Activated B cell treated with CpG ODN at 0.5 μM for 24 hours (primary cell): Measurements from ENCODE around the gene MRPL4. TPM values are rescaled to one million over a fixed set of nuclear protein-coding genes. Genes with fewer than 3 reads are reported as not detected.

Source experiments
- ATAC-seq: fragments of 200-7000 bp; cut with Tn5 transposase; one replicate; pipeline ENCODE4 v1.10.0; 2021; ENCODE audit warnings: low read depth, mild to moderate bottlenecking, moderate library complexity
- CTCF ChIA-PET: fragments of 350-600 bp; sonication (Branson Sonifier 250); formaldehyde crosslinking; loops from one replicate; lab custom pipeline; 2021; ENCODE audit warnings: antibody characterized with exemption; lab: Charles Lee
- POLR2A ChIA-PET: fragments of 350-600 bp; sonication (Branson Sonifier 250); formaldehyde crosslinking; loops from one replicate; lab custom pipeline; 2021; ENCODE audit warnings: antibody characterized with exemption; lab: Charles Lee
- DNase-seq: peaks from one replicate; pipeline ENCODE4 v3.0.0; 2022
- H3K27ac Mint-ChIP-seq: one replicate; pipeline ENCODE4 v1.8.0; 2020; ENCODE audit warnings: mixed read lengths
- H3K27me3 Mint-ChIP-seq: one replicate; pipeline ENCODE4 v1.8.0; 2021; ENCODE audit warnings: mixed read lengths
- H3K36me3 Mint-ChIP-seq: one replicate; pipeline ENCODE4 v1.8.0; 2021; ENCODE audit warnings: low read depth, mixed read lengths
- H3K4me1 Mint-ChIP-seq: one replicate; pipeline ENCODE4 v1.8.0; 2021; ENCODE audit warnings: mixed read lengths
- H3K4me3 Mint-ChIP-seq: one replicate; pipeline ENCODE4 v1.8.0; 2020; ENCODE audit warnings: mild to moderate bottlenecking, mixed read lengths
- H3K9me3 Mint-ChIP-seq: one replicate; pipeline ENCODE4 v1.8.0; 2020; ENCODE audit warnings: mixed read lengths
- intact Hi-C: fragments of 100-400 bp; cut with micrococcal nuclease; formaldehyde crosslinking; loops from one replicate; pipeline ENCODE4 v1.15.1; 2024
- total RNA-seq: library from RNA; stranded (reverse); gene quantifications from 2 replicates; pipeline ENCODE4 v1.2.3, GENCODE V29; 2022
- TF ChIP-seq, protein P1 (sequence below): fragments of 200-600 bp; IDR thresholded peaks from one replicate; pipeline ENCODE4 v1.8.0; 2022; ENCODE audit warnings: antibody characterized with exemption, mild to moderate bottlenecking

Gene MRPL4
- total RNA-seq, 1 donor from 2014 or later = 66.9 TPM

DNA sequence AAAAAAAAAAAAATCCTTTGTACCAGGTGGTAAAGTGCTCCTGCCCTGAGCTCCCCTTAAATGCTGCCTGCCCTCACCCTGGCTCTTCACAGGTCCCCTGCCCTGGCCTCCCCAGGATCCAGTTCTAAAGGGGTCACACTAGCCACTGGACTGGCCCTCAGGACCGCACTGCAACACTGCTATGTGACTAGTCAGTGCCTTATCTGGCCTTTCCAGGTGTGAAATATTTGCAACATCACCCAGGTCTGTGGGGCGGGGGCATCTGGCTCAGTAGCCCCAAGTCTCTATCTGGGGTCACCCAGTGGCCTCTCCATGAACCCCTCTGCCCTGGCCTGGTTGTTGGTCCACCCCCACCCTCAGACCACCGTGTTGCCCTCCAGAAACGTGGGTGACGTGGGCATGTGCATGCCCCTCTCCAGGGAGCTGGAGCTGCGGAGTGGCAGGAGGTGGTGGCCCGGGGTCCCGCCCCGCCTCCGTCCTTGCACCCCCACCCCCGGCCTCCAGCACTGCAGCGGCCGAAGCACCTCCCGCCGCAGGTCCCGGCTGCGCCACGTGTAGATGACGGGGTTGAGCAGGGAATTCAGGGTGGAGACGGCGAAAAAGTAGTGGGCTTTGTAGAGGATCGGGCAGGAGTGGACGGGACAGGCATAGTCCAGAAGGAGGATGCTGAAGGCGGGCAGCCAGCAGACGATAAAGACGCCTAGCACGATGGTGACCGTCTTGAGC, 28.4 kb upstream of the MRPL4 start:
- Mint-ChIP-seq H3K4me3 (no peak overlapping the region), H3K27me3 (no peaks in the 10 kb centered on the region), H3K36me3 (peaks cover 2% of the 10 kb centered on the region), H3K9me3 (no peaks in the 10 kb centered on the region), H3K4me1 (peaks cover 13% of the 10 kb centered on the region), H3K27ac (no peak overlapping the region)
- TF ChIP-seq, protein P1, sequence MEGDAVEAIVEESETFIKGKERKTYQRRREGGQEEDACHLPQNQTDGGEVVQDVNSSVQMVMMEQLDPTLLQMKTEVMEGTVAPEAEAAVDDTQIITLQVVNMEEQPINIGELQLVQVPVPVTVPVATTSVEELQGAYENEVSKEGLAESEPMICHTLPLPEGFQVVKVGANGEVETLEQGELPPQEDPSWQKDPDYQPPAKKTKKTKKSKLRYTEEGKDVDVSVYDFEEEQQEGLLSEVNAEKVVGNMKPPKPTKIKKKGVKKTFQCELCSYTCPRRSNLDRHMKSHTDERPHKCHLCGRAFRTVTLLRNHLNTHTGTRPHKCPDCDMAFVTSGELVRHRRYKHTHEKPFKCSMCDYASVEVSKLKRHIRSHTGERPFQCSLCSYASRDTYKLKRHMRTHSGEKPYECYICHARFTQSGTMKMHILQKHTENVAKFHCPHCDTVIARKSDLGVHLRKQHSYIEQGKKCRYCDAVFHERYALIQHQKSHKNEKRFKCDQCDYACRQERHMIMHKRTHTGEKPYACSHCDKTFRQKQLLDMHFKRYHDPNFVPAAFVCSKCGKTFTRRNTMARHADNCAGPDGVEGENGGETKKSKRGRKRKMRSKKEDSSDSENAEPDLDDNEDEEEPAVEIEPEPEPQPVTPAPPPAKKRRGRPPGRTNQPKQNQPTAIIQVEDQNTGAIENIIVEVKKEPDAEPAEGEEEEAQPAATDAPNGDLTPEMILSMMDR = no peak
- ChIA-PET POLR2A (interaction anchor here (0.6 kb wide), 1 partner anchor 26 kb away, joined by 6 read pairs; no protein-coding TSS in a partner anchor), CTCF (no interaction called here)
- intact Hi-C loops = no loop called here
- DNase-seq (no peak), ATAC-seq (no peak)

DNA sequence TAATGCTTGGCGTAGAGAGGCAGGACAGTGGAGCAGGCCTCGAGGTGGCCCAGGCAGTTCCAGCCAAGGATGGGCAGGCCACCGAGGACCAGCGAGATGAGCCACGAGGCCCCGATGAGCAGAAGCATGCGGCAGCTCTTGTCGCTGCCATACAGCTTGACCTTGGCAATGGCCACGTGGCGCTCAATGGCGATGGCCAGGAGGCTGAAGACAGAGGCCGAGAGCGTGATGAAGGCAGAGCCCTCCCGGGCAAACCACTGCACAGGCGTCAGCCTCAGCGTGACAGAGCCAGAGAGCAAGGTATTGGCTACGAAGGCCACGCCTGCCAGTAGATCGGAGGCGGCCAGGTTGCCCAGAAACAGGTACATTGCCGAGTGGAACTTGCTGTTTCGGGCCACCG, 27.7 kb upstream of the MRPL4 start:
- peaks cover 20% of the 10 kb centered on the region for H3K4me1 Mint-ChIP-seq
- intact Hi-C loops = no loop called here
- DNase-seq (no peak), ATAC-seq (no peak)
- TF ChIP-seq, protein P1 = no peak
- peaks cover 2% of the 10 kb centered on the region for H3K36me3 Mint-ChIP-seq
- no peaks in the 10 kb centered on the region for H3K27me3 Mint-ChIP-seq
- no peak overlapping the region for H3K4me3 Mint-ChIP-seq
- ChIA-PET POLR2A (no interaction called here), CTCF (no interaction called here)
- H3K27ac Mint-ChIP-seq = no peak overlapping the region
- H3K9me3 Mint-ChIP-seq = no peaks in the 10 kb centered on the region

DNA sequence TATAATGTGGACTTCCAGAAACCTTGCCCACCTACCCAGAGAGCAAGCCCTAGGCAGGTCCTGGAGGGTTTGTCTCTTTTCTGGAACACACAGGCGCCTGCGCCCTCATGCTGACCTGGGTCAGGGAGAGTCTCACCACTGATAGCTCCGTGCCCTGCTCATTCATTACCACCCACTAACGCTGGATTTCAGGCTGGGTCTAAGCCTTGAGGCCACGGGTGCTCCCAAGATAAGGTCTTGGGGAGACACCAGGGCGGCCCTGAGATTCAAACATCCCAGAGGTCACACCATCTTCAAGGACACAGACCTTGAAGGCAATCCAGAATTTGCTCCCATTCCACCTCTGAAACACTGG, 26.0 kb upstream of the MRPL4 start:
- Mint-ChIP-seq H3K4me3 (no peak overlapping the region), H3K36me3 (peaks cover 2% of the 10 kb centered on the region), H3K4me1 (peaks cover 26% of the 10 kb centered on the region), H3K9me3 (no peaks in the 10 kb centered on the region), H3K27ac (no peak overlapping the region), H3K27me3 (no peaks in the 10 kb centered on the region)
- DNase-seq (no peak), ATAC-seq (no peak)
- intact Hi-C loops = no loop called here
- CTCF ChIA-PET = interaction anchor here (8.1 kb wide), 1 partner anchor 24 kb away, joined by 93 read pairs; the partner anchor contains the start of gene MRPL4
- POLR2A ChIA-PET = no interaction called here
- TF ChIP-seq, protein P1 = no peak

DNA sequence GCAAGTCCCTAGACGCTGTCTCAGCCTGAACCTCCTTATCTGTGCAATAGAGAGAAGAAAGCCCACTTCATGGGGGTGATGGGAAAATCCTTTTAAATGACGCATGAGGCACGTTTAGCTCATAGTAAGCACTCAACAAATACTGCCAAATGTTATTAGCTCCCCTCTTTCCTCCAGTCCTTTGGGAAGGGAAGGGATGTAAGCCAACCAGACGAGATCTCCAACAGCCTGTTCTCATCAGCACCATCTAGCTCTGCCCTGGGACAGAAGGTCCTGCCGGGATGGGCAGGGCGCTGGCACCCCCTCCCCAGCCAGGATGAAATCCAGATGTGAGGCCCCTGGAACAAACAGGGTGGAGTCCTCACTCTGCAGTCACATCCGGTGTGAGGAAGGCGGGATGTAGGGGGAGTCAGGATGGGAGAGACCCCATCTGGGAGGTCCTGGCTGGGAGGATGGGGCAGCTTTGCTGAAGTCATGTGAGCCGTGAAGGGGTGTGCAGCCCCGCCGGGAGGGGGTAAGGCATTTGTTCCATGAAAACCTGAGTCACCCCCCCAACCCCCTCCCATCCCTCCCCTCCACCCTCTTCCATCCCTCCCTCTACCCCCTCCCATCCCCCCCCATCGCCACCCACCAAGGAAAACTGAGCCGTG, 25.5 kb upstream of the MRPL4 start:
- intact Hi-C loops = no loop called here
- ATAC-seq (no peak), DNase-seq (no peak)
- Mint-ChIP-seq H3K36me3 (peaks cover 2% of the 10 kb centered on the region), H3K27ac (no peak overlapping the region), H3K9me3 (no peaks in the 10 kb centered on the region), H3K4me1 (peaks cover 27% of the 10 kb centered on the region), H3K27me3 (no peaks in the 10 kb centered on the region), H3K4me3 (no peak overlapping the region)
- TF ChIP-seq, protein P1 = no peak
- CTCF ChIA-PET = interaction anchor here (8.1 kb wide), 1 partner anchor 24 kb away, joined by 93 read pairs; the partner anchor contains the start of gene MRPL4
- POLR2A ChIA-PET = interaction anchor here (1.0 kb wide), 1 partner anchor 10 kb away, joined by 8 read pairs; no protein-coding TSS in a partner anchor
